ENCODE measurements around the gene WDFY4. TPM values are rescaled to one million over a fixed set of nuclear protein-coding genes. Genes with fewer than 3 reads are reported as not detected.

Gene WDFY4
- total RNA-seq, 6 donors from 2014 or later: 10.1 to 48.9 (median 32.1) TPM

DNA sequence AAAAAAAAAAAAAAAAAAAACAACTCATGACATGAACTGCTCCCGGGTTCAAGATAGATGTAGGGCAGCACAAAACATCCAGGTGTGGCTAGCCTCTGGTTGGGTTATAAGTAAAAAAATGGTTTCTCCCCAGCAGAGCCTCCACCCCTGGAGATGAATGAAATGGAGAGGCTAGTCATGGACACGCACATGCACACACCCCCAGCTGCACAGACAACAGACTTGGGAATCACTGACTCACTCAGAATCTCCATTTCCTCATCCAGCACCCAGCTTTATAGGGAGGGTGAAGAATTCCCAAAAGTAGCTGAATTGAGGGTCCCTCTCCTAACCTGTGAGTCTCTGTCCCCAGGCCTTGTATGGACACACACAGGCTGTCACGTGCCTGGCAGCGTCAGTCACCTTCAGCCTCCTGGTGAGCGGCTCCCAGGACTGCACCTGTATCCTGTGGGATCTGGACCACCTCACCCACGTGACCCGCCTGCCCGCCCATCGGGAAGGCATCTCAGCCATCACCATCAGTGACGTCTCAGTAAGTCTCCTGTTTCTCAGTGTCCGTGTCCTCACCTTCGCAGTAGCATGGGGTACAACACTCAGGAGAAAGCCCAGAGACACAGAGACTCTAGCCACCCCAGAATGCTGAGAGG, 290.0 kb downstream of the WDFY4 start:
- no peak overlapping the region for H3K4me3 ChIP-seq
- no peaks in the 10 kb centered on the region for H3K4me1 ChIP-seq
- no peaks in the 10 kb centered on the region for H3K36me3 ChIP-seq
- H3K9me3 ChIP-seq: no peaks in the 10 kb centered on the region
- TF ChIP-seq POLR2A (IDR thresholded peaks at IDR 0.05) (no peak), POLR2AphosphoS5 (IDR thresholded peaks at IDR 0.05) (no peak), EP300 (IDR thresholded peaks at IDR 0.05) (no peak)
- TF ChIP-seq, protein P1, sequence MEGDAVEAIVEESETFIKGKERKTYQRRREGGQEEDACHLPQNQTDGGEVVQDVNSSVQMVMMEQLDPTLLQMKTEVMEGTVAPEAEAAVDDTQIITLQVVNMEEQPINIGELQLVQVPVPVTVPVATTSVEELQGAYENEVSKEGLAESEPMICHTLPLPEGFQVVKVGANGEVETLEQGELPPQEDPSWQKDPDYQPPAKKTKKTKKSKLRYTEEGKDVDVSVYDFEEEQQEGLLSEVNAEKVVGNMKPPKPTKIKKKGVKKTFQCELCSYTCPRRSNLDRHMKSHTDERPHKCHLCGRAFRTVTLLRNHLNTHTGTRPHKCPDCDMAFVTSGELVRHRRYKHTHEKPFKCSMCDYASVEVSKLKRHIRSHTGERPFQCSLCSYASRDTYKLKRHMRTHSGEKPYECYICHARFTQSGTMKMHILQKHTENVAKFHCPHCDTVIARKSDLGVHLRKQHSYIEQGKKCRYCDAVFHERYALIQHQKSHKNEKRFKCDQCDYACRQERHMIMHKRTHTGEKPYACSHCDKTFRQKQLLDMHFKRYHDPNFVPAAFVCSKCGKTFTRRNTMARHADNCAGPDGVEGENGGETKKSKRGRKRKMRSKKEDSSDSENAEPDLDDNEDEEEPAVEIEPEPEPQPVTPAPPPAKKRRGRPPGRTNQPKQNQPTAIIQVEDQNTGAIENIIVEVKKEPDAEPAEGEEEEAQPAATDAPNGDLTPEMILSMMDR (IDR thresholded peaks at IDR 0.05): no peak
- H3K27me3 ChIP-seq: no peaks in the 10 kb centered on the region
- no peak overlapping the region for H3K27ac ChIP-seq
- WGBS, 2 donors: 94 to 95% methylated on average over 12 of the region's 12 CpGs
- DNase-seq (peak in 1 of 2 donors; percentile 52), ATAC-seq (ENCODE audit: low FRiP score in 2 of 2) (no peak)

GRCh38 chr10:48976196-48976595, 291.5 kb downstream of the WDFY4 start:
- TF ChIP-seq POLR2AphosphoS5 (IDR thresholded peaks at IDR 0.05) (no peak), POLR2A (IDR thresholded peaks at IDR 0.05) (no peak)
- TF ChIP-seq, protein P1 (IDR thresholded peaks at IDR 0.05): peak in 2 of 6 experiments; percentile 20 to 23
- peaks cover 0 to 2% (median 0%) of the 10 kb centered on the region in 4 donors for H3K4me1 ChIP-seq
- H3K4me3 ChIP-seq: no peak overlapping the region
- no peaks in the 10 kb centered on the region for H3K9me3 ChIP-seq
- no peaks in the 10 kb centered on the region for H3K27me3 ChIP-seq
- peak in 1 of 2 donors; percentile 33 for DNase-seq
- no peaks in the 10 kb centered on the region for H3K36me3 ChIP-seq
- ATAC-seq (ENCODE audit: low FRiP score in 2 of 2): no peak
- no peak overlapping the region for H3K27ac ChIP-seq

- Histone ChIP-seq H3K4me1 (peaks cover 0 to 7% (median 0%) of the 10 kb centered on the region in 4 donors), H3K27ac (no peak overlapping the region), H3K4me3 (no peak overlapping the region), H3K9me3 (no peaks in the 10 kb centered on the region), H3K36me3 (no peaks in the 10 kb centered on the region), H3K27me3 (no peaks in the 10 kb centered on the region)
- no peak for ATAC-seq (ENCODE audit: low FRiP score in 2 of 2)
- 76 to 91% methylated on average over 5 of the region's 5 CpGs for WGBS, 2 donors
- no peak for DNase-seq
- TF ChIP-seq POLR2A (IDR thresholded peaks at IDR 0.05) (no peak), EP300 (IDR thresholded peaks at IDR 0.05) (no peak), POLR2AphosphoS5 (IDR thresholded peaks at IDR 0.05) (no peak)
- TF ChIP-seq, protein P1 (IDR thresholded peaks at IDR 0.05): no peak
Measured at GRCh38 chr10:48978318-48978717, 293.6 kb downstream of the WDFY4 start.

GRCh38 chr10:48981310-48981907, 296.7 kb downstream of the WDFY4 start:
- Histone ChIP-seq H3K36me3 (no peaks in the 10 kb centered on the region), H3K27ac (no peak overlapping the region), H3K4me3 (no peak overlapping the region), H3K9me3 (no peaks in the 10 kb centered on the region), H3K27me3 (no peaks in the 10 kb centered on the region), H3K4me1 (peaks cover 0 to 7% (median 0%) of the 10 kb centered on the region in 4 donors)
- TF ChIP-seq EP300 (IDR thresholded peaks at IDR 0.05) (no peak), POLR2AphosphoS5 (IDR thresholded peaks at IDR 0.05) (no peak), POLR2A (IDR thresholded peaks at IDR 0.05) (no peak)
- TF ChIP-seq, protein P1 (IDR thresholded peaks at IDR 0.05): peak; percentile 70 to 81 (median 78)
- WGBS, 2 donors: 32 to 35% methylated on average over 10 to 12 of the region's 12 CpGs
- DNase-seq: peak in 1 of 2 donors; percentile 77
- peak; percentile 75 to 77 for ATAC-seq (ENCODE audit: low FRiP score in 2 of 2)
